ENCODE results near the gene CFB. TPM values are rescaled to one million over a fixed set of nuclear protein-coding genes. Genes with fewer than 3 reads are reported as not detected.

The CFB gene
- total RNA-seq, 1 donor from 2014 or later: not detected

GRCh38 chr6:31915756-31916155 lies 30.1 kb upstream of the CFB start:
- H3K27me3 Mint-ChIP-seq: peaks cover 3% of the 10 kb centered on the region
- DNase-seq (no peak), ATAC-seq (ENCODE audit: low read depth) (no peak)
- H3K9me3 Mint-ChIP-seq: no peaks in the 10 kb centered on the region
- intact Hi-C loops (cut with micrococcal nuclease): no loop called here
- ChIA-PET POLR2A (interaction anchor here (0.8 to 1.2 kb wide), 2 partner anchors 20 to 373 kb away, joined by 3 read pairs; no protein-coding TSS in a partner anchor), CTCF (no interaction called here)
- H3K27ac Mint-ChIP-seq: no peak overlapping the region
- TF ChIP-seq, protein P1, sequence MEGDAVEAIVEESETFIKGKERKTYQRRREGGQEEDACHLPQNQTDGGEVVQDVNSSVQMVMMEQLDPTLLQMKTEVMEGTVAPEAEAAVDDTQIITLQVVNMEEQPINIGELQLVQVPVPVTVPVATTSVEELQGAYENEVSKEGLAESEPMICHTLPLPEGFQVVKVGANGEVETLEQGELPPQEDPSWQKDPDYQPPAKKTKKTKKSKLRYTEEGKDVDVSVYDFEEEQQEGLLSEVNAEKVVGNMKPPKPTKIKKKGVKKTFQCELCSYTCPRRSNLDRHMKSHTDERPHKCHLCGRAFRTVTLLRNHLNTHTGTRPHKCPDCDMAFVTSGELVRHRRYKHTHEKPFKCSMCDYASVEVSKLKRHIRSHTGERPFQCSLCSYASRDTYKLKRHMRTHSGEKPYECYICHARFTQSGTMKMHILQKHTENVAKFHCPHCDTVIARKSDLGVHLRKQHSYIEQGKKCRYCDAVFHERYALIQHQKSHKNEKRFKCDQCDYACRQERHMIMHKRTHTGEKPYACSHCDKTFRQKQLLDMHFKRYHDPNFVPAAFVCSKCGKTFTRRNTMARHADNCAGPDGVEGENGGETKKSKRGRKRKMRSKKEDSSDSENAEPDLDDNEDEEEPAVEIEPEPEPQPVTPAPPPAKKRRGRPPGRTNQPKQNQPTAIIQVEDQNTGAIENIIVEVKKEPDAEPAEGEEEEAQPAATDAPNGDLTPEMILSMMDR (IDR thresholded peaks at IDR 0.05): no peak
- H3K4me3 Mint-ChIP-seq: no peak overlapping the region
- no peaks in the 10 kb centered on the region for H3K36me3 Mint-ChIP-seq (ENCODE audit: low read depth)
- H3K4me1 Mint-ChIP-seq: no peaks in the 10 kb centered on the region

DNA sequence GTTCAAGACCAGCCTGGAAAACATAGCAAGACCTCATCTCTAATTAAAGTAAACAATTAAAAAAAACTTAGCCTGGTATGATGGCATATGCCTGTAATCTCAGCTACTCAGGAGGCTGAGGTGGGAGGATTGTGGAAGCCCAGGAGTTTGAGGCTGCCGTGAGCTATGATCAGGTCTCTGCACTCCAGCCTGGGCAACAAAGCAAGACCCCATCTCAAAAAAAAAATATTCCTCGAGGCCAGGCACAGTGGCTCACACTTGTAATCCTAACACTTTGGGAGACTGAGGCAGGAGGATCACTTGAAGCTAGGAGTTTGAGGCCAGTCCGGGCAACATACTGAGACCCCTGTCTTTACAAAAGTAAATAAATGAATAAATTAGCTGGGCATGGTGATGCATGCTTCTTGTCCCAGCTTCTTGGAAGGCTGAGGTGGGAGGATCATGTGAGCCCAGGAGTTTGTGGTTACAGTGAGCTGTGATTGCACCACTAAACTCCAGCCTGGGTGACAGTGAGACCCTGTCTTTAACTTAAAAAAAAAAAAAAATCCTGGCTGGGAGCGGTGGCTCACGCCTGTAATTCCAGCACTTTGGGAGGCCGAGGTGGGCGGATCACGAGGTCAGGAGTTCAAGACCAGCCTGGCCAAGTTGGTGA lies 27.7 kb upstream of the CFB start:
- Mint-ChIP-seq H3K27ac (no peak overlapping the region), H3K36me3 (ENCODE audit: low read depth) (no peaks in the 10 kb centered on the region), H3K4me1 (no peaks in the 10 kb centered on the region), H3K27me3 (no peaks in the 10 kb centered on the region), H3K9me3 (no peaks in the 10 kb centered on the region), H3K4me3 (no peak overlapping the region)
- ChIA-PET CTCF (no interaction called here), POLR2A (interaction anchor here (0.7 kb wide), 2 partner anchors 10 to 258 kb away, joined by 3 read pairs; partner anchors contain the start of gene C6orf47)
- DNase-seq (no peak), ATAC-seq (ENCODE audit: low read depth) (no peak)
- TF ChIP-seq, protein P1 (IDR thresholded peaks at IDR 0.05): no peak
- intact Hi-C loops (cut with micrococcal nuclease): no loop called here

- no peaks in the 10 kb centered on the region for H3K36me3 Mint-ChIP-seq (ENCODE audit: low read depth)
- POLR2A ChIA-PET: no interaction called here
Measured at GRCh38 chr6:31919624-31920303, 26.1 kb upstream of the CFB start.

DNA sequence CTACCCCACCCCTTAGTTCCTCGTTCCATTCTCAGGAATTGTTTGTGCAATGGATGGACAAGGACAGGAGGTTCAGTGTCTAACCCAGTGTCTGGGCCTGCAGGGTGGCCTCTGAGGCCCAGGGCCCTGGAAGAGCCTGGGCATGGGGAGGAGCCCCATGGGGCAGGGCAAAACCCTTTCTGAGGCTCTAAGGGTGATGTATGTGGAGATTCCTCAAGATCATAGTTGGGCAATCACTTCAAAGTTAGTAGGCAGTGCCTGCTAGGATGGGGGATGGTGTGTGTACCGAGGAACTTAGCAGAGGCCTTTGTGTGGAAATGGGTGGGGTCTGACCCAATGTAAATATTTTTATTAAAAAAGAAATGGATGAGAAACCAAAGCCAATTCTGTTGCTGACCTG lies 25.1 kb upstream of the CFB start:
- Mint-ChIP-seq H3K27me3 (no peaks in the 10 kb centered on the region), H3K9me3 (no peaks in the 10 kb centered on the region), H3K27ac (no peak overlapping the region), H3K4me3 (no peak overlapping the region), H3K4me1 (no peaks in the 10 kb centered on the region), H3K36me3 (ENCODE audit: low read depth) (no peaks in the 10 kb centered on the region)
- no peak for DNase-seq
- CTCF ChIA-PET: no interaction called here
- POLR2A ChIA-PET: no interaction called here
- no peak for ATAC-seq (ENCODE audit: low read depth)
- TF ChIP-seq, protein P1 (IDR thresholded peaks at IDR 0.05): no peak
- intact Hi-C loops (cut with micrococcal nuclease): no loop called here

More at GRCh38 chr6:31919624-31920303, 26.1 kb upstream of the CFB start:
- CTCF ChIA-PET: no interaction called here
- ATAC-seq (ENCODE audit: low read depth) (no peak), DNase-seq (no peak)
- Mint-ChIP-seq H3K9me3 (no peaks in the 10 kb centered on the region), H3K27me3 (no peaks in the 10 kb centered on the region), H3K4me1 (no peaks in the 10 kb centered on the region), H3K4me3 (no peak overlapping the region), H3K27ac (no peak overlapping the region)
- TF ChIP-seq, protein P1 (IDR thresholded peaks at IDR 0.05): no peak
- intact Hi-C loops (cut with micrococcal nuclease): no loop called here

DNA sequence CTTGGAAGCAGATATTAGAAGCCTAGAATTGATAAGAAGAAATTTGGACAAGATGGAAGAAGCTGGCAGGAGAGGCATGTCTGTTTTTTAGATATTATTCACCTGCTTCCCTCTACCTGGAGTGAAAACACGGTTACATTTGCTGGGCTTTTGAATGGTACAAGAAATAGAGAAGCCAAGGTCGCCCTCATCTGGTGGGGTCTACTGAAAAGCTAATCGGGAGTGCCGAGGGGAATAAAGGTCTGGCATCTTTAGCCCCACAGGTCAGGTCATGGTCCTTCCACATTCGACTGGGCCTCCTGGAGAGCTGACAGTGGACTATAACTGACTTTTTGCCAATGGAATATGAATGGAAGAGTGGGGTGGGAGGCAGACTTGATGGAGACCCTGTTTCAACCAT lies 23.0 kb upstream of the CFB start:
- TF ChIP-seq, protein P1 (IDR thresholded peaks at IDR 0.05): no peak
- ATAC-seq (ENCODE audit: low read depth): peak; percentile 37
- peaks cover 2% of the 10 kb centered on the region for H3K27me3 Mint-ChIP-seq
- no peak overlapping the region for H3K27ac Mint-ChIP-seq
- no peak overlapping the region for H3K4me3 Mint-ChIP-seq
- ChIA-PET POLR2A (no interaction called here), CTCF (no interaction called here)
- H3K4me1 Mint-ChIP-seq: no peaks in the 10 kb centered on the region
- H3K36me3 Mint-ChIP-seq (ENCODE audit: low read depth): no peaks in the 10 kb centered on the region
- intact Hi-C loops (cut with micrococcal nuclease): loop anchor here (1.0 kb wide), 1 partner anchor 194 kb away; the partner anchor contains the start of gene DDAH2
- DNase-seq: no peak
- H3K9me3 Mint-ChIP-seq: no peaks in the 10 kb centered on the region

Data from activated B cell treated with CpG ODN at 0.5 μM for 24 hours (primary cell).